SK-MEL-5 (cell line): ENCODE data around the gene PAGE3. TPM values are rescaled to one million over a fixed set of nuclear protein-coding genes. Genes with fewer than 3 reads are reported as not detected.
A peak's percentile ranks its signal among the peaks of the same experiment; 100 is the strongest.

Experiments used
- DNase-seq: peaks from one replicate; pipeline ENCODE4 v3.0.0-alpha.2; 2016; ENCODE audit warnings: low read depth, low spot score
- in situ Hi-C: cut with HindIII; loops from 2 replicates; pipeline ENCODE4 v1.10.0; 2016; ENCODE audit warnings: low sequenced_read_pairs, high pct_unique_total_duplicates, low pct_unique_long_range_greater_than_20kb
- polyA plus RNA-seq, 2 experiments: library from polyadenylated mRNA; depleted of rRNA; stranded (reverse); fragments of >200 nt; gene quantifications; 2 replicates each; pipeline ENCODE4 v1.2.3, GENCODE V29; 2015
- total RNA-seq: library from RNA; depleted of rRNA; stranded (reverse); fragments of >200 nt; shearing (Covaris generic); gene quantifications from 2 replicates; pipeline ENCODE4 v1.2.3, GENCODE V29; 2014; rRNA removed

The PAGE3 gene
- not detected in 2 replicates for total RNA-seq
- 0.29 TPM in 1 of 2 replicates, not detected in the other for polyA plus RNA-seq (2015; cell fraction: cytosol; rRNA removed)
- polyA plus RNA-seq (2015; cell fraction: nucleus; rRNA removed), result not detected in 2 replicates

- in situ Hi-C loops, result no loop called here
These were observed at the start of gene PAGE3 for GRCh38 chrX:55264816-55265215. TSS of gene PAGE3 (minus strand) at chrX:55264916. CDS start at chrX:55263903, 1,013 bp downstream.

GRCh38 chrX:55312655-55313054, 47.9 kb upstream of the PAGE3 start:
- in situ Hi-C loops, result no loop called here
- peak; percentile 24 for DNase-seq

More at GRCh38 chrX:55264816-55265215, at the start of gene PAGE3:
- DNase-seq, result no peak

- in situ Hi-C loops, result no loop called here
- no peak for DNase-seq
These were observed 26.2 kb upstream of the PAGE3 start for GRCh38 chrX:55290963-55291362.

- in situ Hi-C loops, result no loop called here
- DNase-seq, result peak; percentile 1
These were observed 15.1 kb upstream of the PAGE3 start for GRCh38 chrX:55279832-55280231.

- in situ Hi-C loops, result no loop called here
- no peak for DNase-seq
These were observed 3.9 kb downstream of the PAGE3 start for GRCh38 chrX:55260806-55261205.

- DNase-seq, result no peak
- in situ Hi-C loops, result no loop called here
These were observed 11.2 kb downstream of the PAGE3 start for GRCh38 chrX:55253528-55253927.

- DNase-seq, result no peak
- in situ Hi-C loops, result no loop called here
These were observed 23.9 kb downstream of the PAGE3 start for GRCh38 chrX:55240788-55241340.

GRCh38 chrX:55220119-55220794, 44.5 kb downstream of the PAGE3 start, which contains the start of gene PAGE5:
TSS of gene PAGE5 (plus strand) at chrX:55220346. CDS start at chrX:55221383, 1,037 bp downstream.
- DNase-seq, result peak; percentile 5
- in situ Hi-C loops, result no loop called here

- in situ Hi-C loops, result no loop called here
- no peak for DNase-seq
These were observed 51.3 kb downstream of the PAGE3 start for GRCh38 chrX:55213381-55213780.

- in situ Hi-C loops, result no loop called here
- peak; percentile 4 for DNase-seq
These were observed 53.6 kb downstream of the PAGE3 start for GRCh38 chrX:55210931-55211677.

Other genes with a start within 250 kb of the PAGE3 start
- not detected in 2 replicates for gene ALAS2, start 233.9 kb downstream of the PAGE3 start, total RNA-seq
- gene PAGE2B, start 189.9 kb downstream of the PAGE3 start, total RNA-seq, result not detected in 2 replicates
- gene PAGE2, start 175.9 kb downstream of the PAGE3 start, total RNA-seq, result not detected in 2 replicates
- gene PAGE5, start 44.6 kb downstream of the PAGE3 start, total RNA-seq, result 18.9 and 23.7 TPM in 2 replicates
- gene MAGEH1, start 187.2 kb upstream of the PAGE3 start, total RNA-seq, result 25.2 and 31.2 TPM in 2 replicates
- 7.2 and 8.0 TPM in 2 replicates for gene USP51, start 224.9 kb upstream of the PAGE3 start, total RNA-seq